Small intestine (tissue), 7 donors: ENCODE measurements around the gene RPS6KL1. TPM values are rescaled to one million over a fixed set of nuclear protein-coding genes. Genes with fewer than 3 reads are reported as not detected.

Experiments
- DNase-seq, 2 donors: peaks; one replicate each; pipeline versions ENCODE4 v3.0.0 to v3.0.0-alpha.2; 2013
- FAIRE-seq: peaks from 2 replicates; lab custom pipeline; 2012; peaks lifted over from hg19 to GRCh38; lab: Jason Lieb, UNC
- H3K27ac ChIP-seq, 3 donors: one replicate each; pipeline ENCODE4 v1.5.1; 2013; ENCODE audit warnings: low read length in 2 of 3, mild to moderate bottlenecking in 2 of 3, control low read depth in 1 of 3, inconsistent platforms in 1 of 3, low read depth in 1 of 3, moderate library complexity in 1 of 3
- H3K27me3 ChIP-seq, 3 donors: one replicate each; pipeline ENCODE4 v1.6.1; 2013; ENCODE audit warnings: low read length in 3 of 3, inconsistent platforms in 1 of 3; ENCODE audit not compliant: control insufficient read depth in 3 of 3, insufficient read depth in 3 of 3
- H3K36me3 ChIP-seq, 3 donors: one replicate each; pipeline ENCODE4 v1.6.1; 2013; ENCODE audit warnings: low read length in 3 of 3, inconsistent platforms in 1 of 3, low read depth in 1 of 3, mild to moderate bottlenecking in 1 of 3, moderate library complexity in 1 of 3; ENCODE audit not compliant: control insufficient read depth in 3 of 3, insufficient read depth in 2 of 3
- H3K4me1 ChIP-seq, 3 donors: one replicate each; pipeline ENCODE4 v1.6.1; 2013; ENCODE audit warnings: low read length in 2 of 3, inconsistent platforms in 1 of 3, low read depth in 1 of 3, mild to moderate bottlenecking in 1 of 3, moderate library complexity in 1 of 3; ENCODE audit not compliant: control insufficient read depth in 3 of 3, insufficient read depth in 2 of 3
- H3K4me3 ChIP-seq, 3 donors: one replicate each; pipeline ENCODE4 v1.5.1; 2013; ENCODE audit warnings: low read length in 3 of 3, control low read depth in 1 of 3, inconsistent platforms in 1 of 3, low read depth in 1 of 3, mild to moderate bottlenecking in 1 of 3, moderate library complexity in 1 of 3
- H3K9me3 ChIP-seq, 2 donors: one replicate each; pipeline ENCODE4 v1.6.1; 2013; ENCODE audit warnings: low read depth in 1 of 2, low read length in 1 of 2; ENCODE audit not compliant: control insufficient read depth in 2 of 2, insufficient read depth in 1 of 2
- WGBS, 3 donors: extraction: QIAGEN DNeasy Blood & Tissue Kit; methylation state at CpG; one replicate each; pipeline ENCODE4 v1.1.7; 2013; 5-methylcytosine and 5-hydroxymethylcytosine counted together
- polyA plus RNA-seq, 4 donors: library from polyadenylated mRNA; stranded (reverse) in 3 of 4; unstranded in 1 of 4; fragments of 200-250 nt in 3 of 4; fragments of 120-200 nt in 1 of 4; gene quantifications; one replicate each; pipeline versions ENCODE4 v1.2.1 to v1.2.3, GENCODE V29; 2013
- donor health status: healthy with polysubstance abuse.
- donor health status: control.
- donor health status: control.
- donor health status: Bipolar disorder and iron deficiency.
- donor health status: healthy.

RPS6KL1 gene
- polyA plus RNA-seq, 4 donors: 1.8 to 3.5 (median 3.0) TPM

DNA sequence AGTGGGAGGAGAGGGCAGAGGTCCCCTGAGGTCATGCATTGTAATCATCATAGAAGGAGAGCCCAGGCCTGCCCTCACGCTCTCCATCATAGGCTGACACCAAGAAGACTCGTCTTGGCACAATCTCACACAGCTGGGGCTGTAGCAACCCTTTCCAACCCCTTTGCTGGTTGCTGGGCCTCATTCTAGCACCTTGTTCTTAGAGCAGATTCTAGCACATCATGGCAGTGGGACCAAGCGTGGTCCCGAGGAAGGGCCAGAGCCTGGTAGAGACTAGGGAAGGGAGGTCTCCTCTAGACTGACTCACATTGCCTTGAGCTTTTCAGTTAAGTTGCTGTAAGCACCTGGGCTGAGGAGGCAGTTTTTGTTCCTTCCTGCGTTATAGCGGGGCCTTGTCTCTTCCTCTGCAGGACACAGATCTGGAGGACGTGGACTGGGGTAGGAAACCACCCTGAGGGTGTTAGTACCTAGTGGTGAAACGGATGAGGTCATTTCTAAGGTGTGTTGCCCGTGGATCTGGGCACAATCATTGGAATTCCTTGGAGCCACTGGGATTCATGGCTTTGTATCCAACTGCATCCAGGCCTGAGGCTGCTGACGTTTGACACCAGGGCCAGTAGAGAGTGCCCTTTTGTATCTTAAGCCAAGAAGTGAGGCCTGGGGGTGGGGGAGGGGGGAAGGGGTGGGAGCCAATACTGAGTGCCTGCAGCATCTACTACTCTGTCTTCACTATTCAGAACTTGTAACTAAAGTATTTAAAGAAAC, 19.9 kb downstream of the RPS6KL1 start:
- Histone ChIP-seq H3K36me3 (peaks cover 34 to 67% (median 38%) of the 10 kb centered on the region in 3 donors), H3K27me3 (no peaks in the 10 kb centered on the region), H3K9me3 (no peaks in the 10 kb centered on the region), H3K4me1 (peaks cover 0 to 10% (median 2%) of the 10 kb centered on the region in 3 donors), H3K4me3 (no peak overlapping the region), H3K27ac (peak overlapping the region in 1 of 3 donors; percentile 30)
- peak in 1 of 2 donors; percentile 19 for DNase-seq
- WGBS, 3 donors: 72 to 78% (median 73%) methylated on average over 10 of the region's 10 CpGs
- no peak for FAIRE-seq

DNA sequence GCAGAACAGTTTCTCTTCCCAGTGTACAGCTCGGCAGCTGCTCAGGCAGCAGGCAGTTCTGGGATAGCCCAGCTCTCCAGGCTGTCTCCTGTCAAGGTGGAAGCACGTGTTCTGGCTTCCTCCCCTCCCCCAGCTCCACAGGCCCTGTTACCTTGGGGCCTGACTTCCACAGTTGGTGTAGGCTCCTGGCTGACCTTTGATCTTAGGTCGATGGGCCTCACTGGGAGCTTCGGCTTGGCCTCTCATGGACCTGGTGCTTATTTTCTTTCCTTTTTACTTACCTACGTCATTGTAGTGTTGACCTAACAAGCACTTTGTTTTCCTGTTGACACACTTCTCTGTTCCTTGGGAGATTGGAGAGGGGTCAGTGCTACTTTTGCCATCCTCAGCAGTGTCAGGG, 24.4 kb downstream of the RPS6KL1 start:
- Histone ChIP-seq H3K27me3 (no peaks in the 10 kb centered on the region), H3K36me3 (peaks cover 43 to 65% (median 61%) of the 10 kb centered on the region in 3 donors), H3K27ac (peak overlapping the region in 2 of 3 donors; percentile 27 to 57), H3K9me3 (no peaks in the 10 kb centered on the region), H3K4me1 (peaks cover 0 to 13% (median 2%) of the 10 kb centered on the region in 3 donors), H3K4me3 (no peak overlapping the region)
- DNase-seq: peak; percentile 76 to 83
- 29 to 60% (median 35%) methylated on average over 5 of the region's 5 CpGs for WGBS, 3 donors
- FAIRE-seq: no peak

DNA sequence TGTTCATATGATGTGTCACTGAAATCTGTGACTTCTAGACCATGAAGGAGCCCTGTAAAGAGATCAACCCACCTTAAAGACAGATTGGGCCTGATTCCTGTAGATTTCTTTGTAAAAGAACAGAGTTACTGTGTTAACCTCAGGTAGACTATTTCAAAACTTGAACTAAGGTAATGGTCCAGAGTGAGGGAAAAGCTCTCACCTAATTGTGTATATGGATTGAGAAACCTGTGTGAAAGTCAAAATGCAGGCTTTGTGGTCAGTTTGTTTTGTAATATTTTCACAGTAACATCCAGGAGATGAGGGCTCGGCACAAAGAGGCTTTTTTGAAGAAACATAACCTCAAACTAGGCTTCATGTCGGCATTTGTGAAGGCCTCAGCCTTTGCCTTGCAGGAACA, 25.0 kb downstream of the RPS6KL1 start:
- 81 to 88% (median 84%) methylated on average over 2 of the region's 2 CpGs for WGBS, 3 donors
- FAIRE-seq: no peak
- peaks cover 43 to 67% (median 64%) of the 10 kb centered on the region in 3 donors for H3K36me3 ChIP-seq
- H3K27ac ChIP-seq: no peak overlapping the region
- DNase-seq: no peak
- no peak overlapping the region for H3K4me3 ChIP-seq
- H3K27me3 ChIP-seq: no peaks in the 10 kb centered on the region
- H3K9me3 ChIP-seq: no peaks in the 10 kb centered on the region
- peaks cover 0 to 13% (median 2%) of the 10 kb centered on the region in 3 donors for H3K4me1 ChIP-seq

- no peak for DNase-seq
- no peak overlapping the region for H3K4me3 ChIP-seq
- H3K4me1 ChIP-seq: peaks cover 0 to 13% (median 2%) of the 10 kb centered on the region in 3 donors
- no peak for FAIRE-seq
- peaks cover 43 to 68% (median 66%) of the 10 kb centered on the region in 3 donors for H3K36me3 ChIP-seq
- no peak overlapping the region for H3K27ac ChIP-seq
- H3K9me3 ChIP-seq: no peaks in the 10 kb centered on the region
- WGBS, 3 donors: 81 to 85% (median 84%) methylated on average over 4 of the region's 4 CpGs
- H3K27me3 ChIP-seq: no peaks in the 10 kb centered on the region
These were observed 25.4 kb downstream of the RPS6KL1 start for GRCh38 chr14:74897642-74898041.

GRCh38 chr14:74896400-74896799, 26.7 kb downstream of the RPS6KL1 start:
- Histone ChIP-seq H3K9me3 (no peaks in the 10 kb centered on the region), H3K4me1 (peaks cover 0 to 13% (median 2%) of the 10 kb centered on the region in 3 donors), H3K4me3 (no peak overlapping the region), H3K27ac (no peak overlapping the region), H3K27me3 (no peaks in the 10 kb centered on the region), H3K36me3 (peaks cover 47 to 63% (median 58%) of the 10 kb centered on the region in 3 donors)
- FAIRE-seq (no peak), DNase-seq (no peak)
- 97 to 99% (median 98%) methylated on average over 3 of the region's 3 CpGs for WGBS, 3 donors

DNA sequence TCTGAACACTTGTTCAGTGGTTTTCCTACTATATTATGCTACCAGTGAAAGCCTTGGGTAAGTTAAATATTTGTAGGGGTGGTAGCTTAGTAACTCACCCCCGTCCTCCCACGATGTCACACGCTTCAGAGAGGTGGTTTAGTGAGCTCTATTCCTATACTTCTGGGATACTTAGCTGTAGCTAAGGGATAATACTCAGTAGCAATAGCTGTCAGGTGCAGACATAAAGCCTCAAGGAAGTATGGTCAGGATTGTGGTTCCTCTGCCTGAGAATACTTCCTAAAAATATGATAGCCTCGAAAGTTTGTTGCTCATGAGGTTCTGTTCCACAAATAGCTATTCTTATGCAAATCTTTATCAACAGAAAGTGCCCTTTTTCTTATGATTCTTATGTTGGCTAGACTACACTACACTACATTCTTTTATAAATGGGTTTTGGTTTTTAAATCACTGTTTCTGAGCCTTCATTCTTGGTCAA, 29.4 kb downstream of the RPS6KL1 start:
- FAIRE-seq: no peak
- Histone ChIP-seq H3K36me3 (peaks cover 42 to 60% (median 43%) of the 10 kb centered on the region in 3 donors), H3K4me1 (peaks cover 0 to 12% (median 2%) of the 10 kb centered on the region in 3 donors), H3K4me3 (no peak overlapping the region), H3K27ac (no peak overlapping the region), H3K27me3 (no peaks in the 10 kb centered on the region), H3K9me3 (no peaks in the 10 kb centered on the region)
- no peak for DNase-seq
- WGBS, 3 donors: 73 to 89% (median 88%) methylated on average over 4 of the region's 4 CpGs

- 74 to 85% (median 85%) methylated on average over 5 of the region's 5 CpGs for WGBS, 3 donors
- FAIRE-seq: no peak
These were observed 30.3 kb downstream of the RPS6KL1 start for GRCh38 chr14:74892745-74893144.

DNA sequence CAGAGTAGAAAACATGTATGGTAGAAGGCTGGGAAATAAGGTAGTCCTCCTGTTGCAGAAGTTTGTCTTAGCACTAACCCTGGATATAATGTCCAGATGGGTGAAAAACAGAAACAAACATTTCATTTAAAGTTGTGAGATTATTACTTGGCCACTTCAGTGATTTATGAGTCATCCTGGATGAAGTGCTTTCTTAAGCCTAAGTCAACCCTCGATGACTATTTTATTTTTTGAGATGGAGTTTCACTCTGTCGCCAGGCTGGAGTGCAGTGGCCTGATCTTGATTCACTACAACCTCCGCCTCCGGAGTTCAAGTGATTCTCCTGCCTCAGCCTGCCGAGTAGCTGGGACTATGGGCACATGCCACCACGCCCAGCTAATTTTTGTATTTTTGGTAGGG, 31.2 kb downstream of the RPS6KL1 start:
- no peaks in the 10 kb centered on the region for H3K9me3 ChIP-seq
- no peak for DNase-seq
- H3K36me3 ChIP-seq: peaks cover 35 to 60% (median 36%) of the 10 kb centered on the region in 3 donors
- no peak overlapping the region for H3K4me3 ChIP-seq
- WGBS, 3 donors: 86 to 88% (median 87%) methylated on average over 6 of the region's 6 CpGs
- peaks cover 0 to 13% (median 0%) of the 10 kb centered on the region in 3 donors for H3K4me1 ChIP-seq
- FAIRE-seq: no peak
- no peaks in the 10 kb centered on the region for H3K27me3 ChIP-seq
- H3K27ac ChIP-seq: no peak overlapping the region

More at GRCh38 chr14:74892745-74893144, 30.3 kb downstream of the RPS6KL1 start:
- peaks cover 0 to 13% (median 0%) of the 10 kb centered on the region in 3 donors for H3K4me1 ChIP-seq
- no peak overlapping the region for H3K27ac ChIP-seq
- peaks cover 36 to 58% (median 36%) of the 10 kb centered on the region in 3 donors for H3K36me3 ChIP-seq
- no peaks in the 10 kb centered on the region for H3K9me3 ChIP-seq
- H3K27me3 ChIP-seq: no peaks in the 10 kb centered on the region
- DNase-seq: no peak
- no peak overlapping the region for H3K4me3 ChIP-seq
